Liver (tissue), 9 donors: ENCODE data around the gene VPREB1. TPM values are rescaled to one million over a fixed set of nuclear protein-coding genes. Genes with fewer than 3 reads are reported as not detected.

Source experiments
- DNase-seq: peaks from one replicate; pipeline ENCODE4 v3.0.0-alpha.2; 2017; ENCODE audit warnings: low spot score
- H3K27ac ChIP-seq, 2 donors: one replicate each; pipeline ENCODE4 v1.7.0; 2013; ENCODE audit warnings: inconsistent platforms in 2 of 2, low read length in 2 of 2, control low read depth in 1 of 2, low read depth in 1 of 2, mild to moderate bottlenecking in 1 of 2
- H3K27me3 ChIP-seq, 4 donors: one replicate each; pipeline versions ENCODE4 v1.6.1 to v1.7.0; 2013; ENCODE audit warnings: low read length in 3 of 4, inconsistent platforms in 1 of 4, mild to moderate bottlenecking in 1 of 4, moderate library complexity in 1 of 4; ENCODE audit not compliant: control insufficient read depth in 4 of 4, insufficient read depth in 4 of 4
- H3K36me3 ChIP-seq, 4 donors: one replicate each; pipeline versions ENCODE4 v1.6.1 to v1.7.0; 2013; ENCODE audit warnings: low read length in 3 of 4, mild to moderate bottlenecking in 3 of 4, low read depth in 1 of 4, moderate library complexity in 1 of 4; ENCODE audit not compliant: control insufficient read depth in 4 of 4, insufficient read depth in 3 of 4
- H3K4me1 ChIP-seq, 4 donors: one replicate each; pipeline versions ENCODE4 v1.6.1 to v1.7.0; 2013; ENCODE audit warnings: low read length in 3 of 4, mild to moderate bottlenecking in 3 of 4, moderate library complexity in 1 of 4; ENCODE audit not compliant: control insufficient read depth in 4 of 4, insufficient read depth in 4 of 4
- H3K4me3 ChIP-seq, 3 donors: one replicate each; pipeline versions ENCODE4 v1.6.1 to v1.7.0; 2013; ENCODE audit warnings: low read length in 3 of 3, control low read depth in 1 of 3, low read depth in 1 of 3, mild to moderate bottlenecking in 1 of 3
- H3K9ac ChIP-seq, 2 donors: one replicate each; pipeline ENCODE4 v1.7.0; 2013; ENCODE audit warnings: low read length in 2 of 2, mild to moderate bottlenecking in 2 of 2, moderate library complexity in 2 of 2, control low read depth in 1 of 2, low read depth in 1 of 2
- H3K9me3 ChIP-seq, 4 donors: one replicate each; pipeline versions ENCODE4 v1.6.1 to v1.7.0; 2013; ENCODE audit warnings: low read length in 3 of 4; ENCODE audit not compliant: control insufficient read depth in 4 of 4
- FOXA1 ChIP-seq: IDR thresholded peaks from 2 replicates; pipeline ENCODE4 v1.6.1; 2016; ENCODE audit warnings: antibody characterized with exemption
- FOXA2 ChIP-seq: IDR thresholded peaks from 2 replicates; pipeline ENCODE4 v1.6.1; 2016; ENCODE audit warnings: antibody characterized with exemption
- HNF4A ChIP-seq, 2 donors: conservative IDR thresholded peaks; 2 replicates each; pipeline ENCODE4 v1.6.1; 2016; ENCODE audit warnings: antibody characterized with exemption in 2 of 2, mild to moderate bottlenecking in 2 of 2
- HNF4G ChIP-seq: IDR thresholded peaks from 2 replicates; pipeline ENCODE4 v1.6.1; 2016; ENCODE audit warnings: antibody characterized with exemption
- NR2F2 ChIP-seq: IDR thresholded peaks from 2 replicates; pipeline ENCODE4 v1.6.1; 2016; ENCODE audit warnings: antibody characterized with exemption
- RAD21 ChIP-seq, 2 donors: IDR thresholded peaks; 2 replicates each; pipeline ENCODE4 v1.6.1; 2016; ENCODE audit warnings: antibody characterized with exemption in 2 of 2, mild to moderate bottlenecking in 2 of 2
- RXRA ChIP-seq, 2 donors: IDR thresholded peaks; 2 replicates each; pipeline ENCODE4 v1.6.1; 2017 to 2018; ENCODE audit warnings: antibody characterized with exemption in 2 of 2, mild to moderate bottlenecking in 1 of 2
- SP1 ChIP-seq: IDR thresholded peaks from 2 replicates; pipeline ENCODE4 v1.6.1; 2018; ENCODE audit warnings: antibody characterized with exemption, mild to moderate bottlenecking
- YY1 ChIP-seq: IDR thresholded peaks from 2 replicates; pipeline ENCODE4 v1.6.1; 2016; ENCODE audit warnings: antibody characterized with exemption, mild to moderate bottlenecking
- WGBS: extraction: QIAGEN DNeasy Blood & Tissue Kit; methylation state at CpG from one replicate; pipeline ENCODE4 v1.1.7; 2013; 5-methylcytosine and 5-hydroxymethylcytosine counted together
- polyA plus RNA-seq, 2 donors: library from polyadenylated mRNA; stranded (reverse) in 1 of 2; unstranded in 1 of 2; fragments of 200-250 nt in 1 of 2; fragments of >200 nt in 1 of 2; fragmentation: Nextera tagmentation in 1 of 2; extraction: Ambion mirVana in 1 of 2; gene quantifications; one replicate each; pipeline versions ENCODE4 v1.2.1 to v1.2.3, GENCODE V29; 2013 to 2015
- total RNA-seq, 2 donors: library from RNA; depleted of rRNA; stranded (reverse); fragments of >200 nt; gene quantifications; one replicate each; pipeline ENCODE4 v1.2.3, GENCODE V29; 2014
- TF ChIP-seq, protein P1 (sequence below): fragments of 150-350 bp; IDR thresholded peaks from 2 replicates; pipeline ENCODE4 v1.5.1; 2017; ENCODE audit warnings: improper control_type of control experiment, low read depth, low read length; ENCODE audit not compliant: missing input control
- TF ChIP-seq, protein P2 (sequence below): IDR thresholded peaks from 2 replicates; pipeline ENCODE4 v1.6.1; 2016; ENCODE audit warnings: antibody characterized with exemption
- TF ChIP-seq, protein P3 (sequence below): IDR thresholded peaks from 2 replicates; pipeline ENCODE4 v1.6.1; 2016; ENCODE audit warnings: antibody characterized with exemption
- TF ChIP-seq, protein P4 (sequence below): IDR thresholded peaks from 2 replicates; pipeline ENCODE4 v1.6.1; 2016; ENCODE audit warnings: antibody characterized with exemption, mild to moderate bottlenecking
- TF ChIP-seq, protein P5 (sequence below): IDR thresholded peaks from 2 replicates; pipeline ENCODE4 v1.6.1; 2016; ENCODE audit warnings: antibody characterized with exemption
- donor health status: healthy.
- donor health status: healthy.
- donor health status: healthy.
- donor health status: healthy.
- donor health status: healthy.

The VPREB1 gene
- total and polyA plus RNA-seq, 4 donors = 1.1 TPM; not detected in 3

DNA sequence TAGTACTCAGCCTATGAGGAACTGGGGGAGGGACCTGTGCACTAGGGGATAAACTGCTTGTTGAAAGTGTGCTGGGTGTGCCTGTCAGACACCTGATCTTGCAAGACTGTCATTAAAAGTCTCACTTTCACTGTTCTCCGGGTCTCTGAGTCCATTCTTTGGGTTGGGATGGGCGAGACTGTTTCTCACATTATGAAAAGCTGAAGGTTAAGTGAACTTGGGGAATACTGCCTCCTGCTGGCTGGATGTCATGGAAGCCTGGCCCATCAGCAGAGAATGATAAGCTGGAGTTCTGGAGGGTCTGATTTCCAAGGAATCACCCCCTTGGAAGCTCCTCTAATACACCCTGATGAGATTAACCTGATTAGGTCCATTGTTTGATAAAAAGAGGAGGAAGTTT, 9.0 kb upstream of the VPREB1 start:
- Histone ChIP-seq H3K27ac (no peak overlapping the region), H3K4me1 (no peaks in the 10 kb centered on the region), H3K36me3 (no peaks in the 10 kb centered on the region), H3K9ac (no peak overlapping the region), H3K27me3 (no peaks in the 10 kb centered on the region), H3K9me3 (no peaks in the 10 kb centered on the region), H3K4me3 (no peak overlapping the region)
- no peak for TF ChIP-seq NR2F2
- TF ChIP-seq, protein P1, sequence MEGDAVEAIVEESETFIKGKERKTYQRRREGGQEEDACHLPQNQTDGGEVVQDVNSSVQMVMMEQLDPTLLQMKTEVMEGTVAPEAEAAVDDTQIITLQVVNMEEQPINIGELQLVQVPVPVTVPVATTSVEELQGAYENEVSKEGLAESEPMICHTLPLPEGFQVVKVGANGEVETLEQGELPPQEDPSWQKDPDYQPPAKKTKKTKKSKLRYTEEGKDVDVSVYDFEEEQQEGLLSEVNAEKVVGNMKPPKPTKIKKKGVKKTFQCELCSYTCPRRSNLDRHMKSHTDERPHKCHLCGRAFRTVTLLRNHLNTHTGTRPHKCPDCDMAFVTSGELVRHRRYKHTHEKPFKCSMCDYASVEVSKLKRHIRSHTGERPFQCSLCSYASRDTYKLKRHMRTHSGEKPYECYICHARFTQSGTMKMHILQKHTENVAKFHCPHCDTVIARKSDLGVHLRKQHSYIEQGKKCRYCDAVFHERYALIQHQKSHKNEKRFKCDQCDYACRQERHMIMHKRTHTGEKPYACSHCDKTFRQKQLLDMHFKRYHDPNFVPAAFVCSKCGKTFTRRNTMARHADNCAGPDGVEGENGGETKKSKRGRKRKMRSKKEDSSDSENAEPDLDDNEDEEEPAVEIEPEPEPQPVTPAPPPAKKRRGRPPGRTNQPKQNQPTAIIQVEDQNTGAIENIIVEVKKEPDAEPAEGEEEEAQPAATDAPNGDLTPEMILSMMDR = peak; percentile 23
- no peak for TF ChIP-seq YY1
- TF ChIP-seq RAD21 (IDR thresholded peaks at IDR 0.05) = peak; percentile 28 to 47
- no peak for DNase-seq
- WGBS = 30% methylated on average over 2 of the region's 2 CpGs

DNA sequence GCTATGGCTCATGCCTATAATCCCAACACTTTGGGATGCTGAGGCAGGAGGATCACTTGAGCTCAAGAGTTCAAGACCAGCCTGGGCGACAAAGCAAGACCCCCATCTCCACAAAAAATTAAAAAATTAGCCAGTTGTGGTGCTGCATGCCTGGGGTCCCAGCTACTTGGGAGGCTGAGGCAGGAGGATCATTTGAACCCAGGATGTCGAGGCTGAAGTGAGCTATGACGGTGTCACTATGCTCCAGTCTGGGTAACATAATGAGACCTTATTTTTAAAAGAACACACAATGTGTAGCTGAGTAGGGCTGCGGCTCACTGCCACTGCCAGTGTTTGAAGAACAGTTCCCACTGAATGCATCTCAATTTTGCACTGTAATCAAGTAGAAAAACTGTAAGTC, 7.1 kb upstream of the VPREB1 start:
- Histone ChIP-seq H3K27ac (no peak overlapping the region), H3K36me3 (no peaks in the 10 kb centered on the region), H3K9me3 (no peaks in the 10 kb centered on the region), H3K9ac (no peak overlapping the region), H3K27me3 (no peaks in the 10 kb centered on the region), H3K4me3 (no peak overlapping the region), H3K4me1 (no peaks in the 10 kb centered on the region)
- TF ChIP-seq, protein P1 = no peak
- TF ChIP-seq, protein P2, sequence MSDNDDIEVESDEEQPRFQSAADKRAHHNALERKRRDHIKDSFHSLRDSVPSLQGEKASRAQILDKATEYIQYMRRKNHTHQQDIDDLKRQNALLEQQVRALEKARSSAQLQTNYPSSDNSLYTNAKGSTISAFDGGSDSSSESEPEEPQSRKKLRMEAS = no peak
- no peak for TF ChIP-seq SP1
- no peak for TF ChIP-seq HNF4A (conservative IDR thresholded peaks at IDR 0.05)
- TF ChIP-seq, protein P3, sequence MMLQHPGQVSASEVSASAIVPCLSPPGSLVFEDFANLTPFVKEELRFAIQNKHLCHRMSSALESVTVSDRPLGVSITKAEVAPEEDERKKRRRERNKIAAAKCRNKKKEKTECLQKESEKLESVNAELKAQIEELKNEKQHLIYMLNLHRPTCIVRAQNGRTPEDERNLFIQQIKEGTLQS = no peak
- TF ChIP-seq RXRA (IDR thresholded peaks at IDR 0.05) = no peak
- no peak for TF ChIP-seq YY1
- no peak for DNase-seq
- WGBS = 82% methylated on average over 4 of the region's 4 CpGs

DNA sequence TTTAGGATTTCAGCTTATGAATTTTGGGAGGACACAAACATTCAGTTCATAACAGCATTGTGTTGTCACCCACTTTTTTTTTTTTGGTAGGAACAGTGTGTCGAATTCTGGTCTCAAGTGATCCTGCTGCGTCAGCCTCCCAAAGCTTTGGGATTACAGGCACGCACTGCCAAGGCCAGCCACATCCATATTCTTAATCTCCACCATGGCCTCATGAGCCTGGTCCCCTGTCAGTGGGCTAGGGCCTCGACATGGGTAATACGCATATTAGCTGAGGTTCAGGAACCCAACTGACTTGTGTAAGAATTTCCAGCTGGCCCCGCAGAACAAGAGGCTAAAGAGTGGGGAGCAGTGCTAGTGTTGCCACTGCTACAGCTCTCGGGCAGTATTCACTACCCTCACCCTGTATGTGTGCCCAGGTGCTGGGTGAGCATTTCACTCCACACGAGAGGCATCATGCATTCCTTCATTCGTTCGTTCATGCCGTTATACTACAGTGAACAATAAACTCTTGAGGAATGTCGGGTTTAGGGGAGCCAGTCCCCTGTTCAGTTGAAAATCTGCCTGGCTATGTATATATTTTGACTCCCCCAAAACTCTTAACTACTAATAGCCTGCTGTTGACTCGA, 5.2 kb upstream of the VPREB1 start:
- Histone ChIP-seq H3K4me1 (no peaks in the 10 kb centered on the region), H3K4me3 (no peak overlapping the region), H3K27me3 (no peaks in the 10 kb centered on the region), H3K36me3 (no peaks in the 10 kb centered on the region), H3K9me3 (no peaks in the 10 kb centered on the region), H3K27ac (no peak overlapping the region), H3K9ac (no peak overlapping the region)
- no peak for DNase-seq
- WGBS = 79% methylated on average over 13 of the region's 13 CpGs
- TF ChIP-seq HNF4G (no peak), HNF4A (conservative IDR thresholded peaks at IDR 0.05) (no peak), SP1 (no peak), FOXA1 (no peak), FOXA2 (no peak), RXRA (IDR thresholded peaks at IDR 0.05) (no peak), NR2F2 (no peak), YY1 (no peak)
- TF ChIP-seq, protein P4, sequence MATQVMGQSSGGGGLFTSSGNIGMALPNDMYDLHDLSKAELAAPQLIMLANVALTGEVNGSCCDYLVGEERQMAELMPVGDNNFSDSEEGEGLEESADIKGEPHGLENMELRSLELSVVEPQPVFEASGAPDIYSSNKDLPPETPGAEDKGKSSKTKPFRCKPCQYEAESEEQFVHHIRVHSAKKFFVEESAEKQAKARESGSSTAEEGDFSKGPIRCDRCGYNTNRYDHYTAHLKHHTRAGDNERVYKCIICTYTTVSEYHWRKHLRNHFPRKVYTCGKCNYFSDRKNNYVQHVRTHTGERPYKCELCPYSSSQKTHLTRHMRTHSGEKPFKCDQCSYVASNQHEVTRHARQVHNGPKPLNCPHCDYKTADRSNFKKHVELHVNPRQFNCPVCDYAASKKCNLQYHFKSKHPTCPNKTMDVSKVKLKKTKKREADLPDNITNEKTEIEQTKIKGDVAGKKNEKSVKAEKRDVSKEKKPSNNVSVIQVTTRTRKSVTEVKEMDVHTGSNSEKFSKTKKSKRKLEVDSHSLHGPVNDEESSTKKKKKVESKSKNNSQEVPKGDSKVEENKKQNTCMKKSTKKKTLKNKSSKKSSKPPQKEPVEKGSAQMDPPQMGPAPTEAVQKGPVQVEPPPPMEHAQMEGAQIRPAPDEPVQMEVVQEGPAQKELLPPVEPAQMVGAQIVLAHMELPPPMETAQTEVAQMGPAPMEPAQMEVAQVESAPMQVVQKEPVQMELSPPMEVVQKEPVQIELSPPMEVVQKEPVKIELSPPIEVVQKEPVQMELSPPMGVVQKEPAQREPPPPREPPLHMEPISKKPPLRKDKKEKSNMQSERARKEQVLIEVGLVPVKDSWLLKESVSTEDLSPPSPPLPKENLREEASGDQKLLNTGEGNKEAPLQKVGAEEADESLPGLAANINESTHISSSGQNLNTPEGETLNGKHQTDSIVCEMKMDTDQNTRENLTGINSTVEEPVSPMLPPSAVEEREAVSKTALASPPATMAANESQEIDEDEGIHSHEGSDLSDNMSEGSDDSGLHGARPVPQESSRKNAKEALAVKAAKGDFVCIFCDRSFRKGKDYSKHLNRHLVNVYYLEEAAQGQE = no peak
- TF ChIP-seq, protein P5, sequence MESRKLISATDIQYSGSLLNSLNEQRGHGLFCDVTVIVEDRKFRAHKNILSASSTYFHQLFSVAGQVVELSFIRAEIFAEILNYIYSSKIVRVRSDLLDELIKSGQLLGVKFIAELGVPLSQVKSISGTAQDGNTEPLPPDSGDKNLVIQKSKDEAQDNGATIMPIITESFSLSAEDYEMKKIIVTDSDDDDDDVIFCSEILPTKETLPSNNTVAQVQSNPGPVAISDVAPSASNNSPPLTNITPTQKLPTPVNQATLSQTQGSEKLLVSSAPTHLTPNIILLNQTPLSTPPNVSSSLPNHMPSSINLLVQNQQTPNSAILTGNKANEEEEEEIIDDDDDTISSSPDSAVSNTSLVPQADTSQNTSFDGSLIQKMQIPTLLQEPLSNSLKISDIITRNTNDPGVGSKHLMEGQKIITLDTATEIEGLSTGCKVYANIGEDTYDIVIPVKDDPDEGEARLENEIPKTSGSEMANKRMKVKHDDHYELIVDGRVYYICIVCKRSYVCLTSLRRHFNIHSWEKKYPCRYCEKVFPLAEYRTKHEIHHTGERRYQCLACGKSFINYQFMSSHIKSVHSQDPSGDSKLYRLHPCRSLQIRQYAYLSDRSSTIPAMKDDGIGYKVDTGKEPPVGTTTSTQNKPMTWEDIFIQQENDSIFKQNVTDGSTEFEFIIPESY = no peak
- TF ChIP-seq, protein P1 = no peak
